NOMO-1 treated with DMSO at 0.1 percent for 48 hours (cell line): ENCODE measurements around the gene RXFP2.

Experiments used
- DNase-seq: peaks from one replicate; lab custom pipeline; 2025; ENCODE audit not compliant: unreplicated experiment; lab: John Stamatoyannopoulos, UW

RXFP2 gene

DNA sequence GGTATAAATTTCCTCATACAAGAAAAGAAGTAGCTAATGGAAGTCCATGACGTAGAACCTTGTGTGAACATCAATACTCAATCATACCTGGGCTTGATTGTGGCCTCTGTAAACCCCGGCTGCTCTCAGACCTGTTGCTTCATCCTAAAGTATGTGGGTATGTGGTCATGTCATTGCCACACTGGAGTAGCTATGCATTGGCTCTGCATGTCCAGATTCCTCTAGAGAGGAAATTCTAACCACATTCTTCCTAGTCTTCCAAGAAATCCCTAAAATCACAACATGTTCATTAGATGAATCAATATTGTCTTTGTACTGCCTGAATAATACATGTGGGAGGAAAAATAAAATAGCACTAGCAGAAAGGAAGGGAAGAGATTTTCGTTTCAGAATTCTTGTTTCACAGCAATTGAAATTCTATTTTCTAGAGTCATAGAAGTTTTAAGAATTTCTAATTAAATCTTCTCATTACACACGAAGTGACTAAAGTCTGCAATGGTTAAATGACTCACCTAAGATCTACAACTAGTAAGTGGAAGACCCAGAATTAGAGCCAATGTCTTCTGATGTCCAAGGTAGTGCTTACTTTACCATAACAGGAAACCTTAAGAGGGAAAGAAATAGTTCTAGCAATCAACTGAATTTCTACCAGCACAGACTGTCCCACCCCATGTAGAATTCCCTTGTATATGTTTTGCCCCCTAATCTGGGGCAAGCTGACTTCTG, 28.0 kb downstream of the RXFP2 start:
- no peak for DNase-seq

DNA sequence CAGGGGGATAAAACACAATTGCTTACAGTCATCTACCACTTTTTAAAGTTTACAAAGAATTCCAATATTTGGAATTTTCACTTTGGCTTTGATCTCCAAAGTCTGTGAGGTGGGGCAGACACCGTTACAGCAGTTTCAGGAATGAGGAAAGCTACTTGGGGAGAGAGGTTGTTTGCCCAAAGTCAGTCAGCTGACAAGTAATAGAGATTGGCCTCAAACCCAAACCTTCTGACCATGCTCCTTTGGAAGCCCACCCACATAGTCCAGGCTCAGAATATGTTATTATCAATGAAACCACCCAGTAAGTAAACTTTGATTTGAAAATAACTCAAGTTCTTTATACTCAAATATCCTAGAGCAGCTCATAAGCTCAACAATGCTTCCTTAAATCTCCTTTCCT, 29.0 kb downstream of the RXFP2 start:
- DNase-seq, result no peak

DNA sequence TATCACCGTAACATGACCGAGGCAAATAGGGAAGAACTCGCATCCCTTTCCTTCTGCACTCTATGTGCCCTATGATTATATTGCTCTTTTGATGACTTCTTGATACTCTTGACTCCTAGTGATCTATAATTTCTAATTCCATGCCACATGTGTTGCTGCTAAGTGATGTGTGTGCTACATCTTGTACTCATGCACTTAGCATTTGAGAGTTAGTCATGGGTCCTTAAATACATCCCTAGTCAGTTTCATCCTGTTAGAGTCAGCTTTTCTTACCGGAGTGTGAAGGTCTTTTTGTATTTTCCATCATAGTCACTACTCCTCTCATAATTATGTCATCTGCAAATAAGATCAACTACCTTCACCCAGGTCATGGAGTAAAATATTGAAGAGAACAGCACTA, 30.2 kb downstream of the RXFP2 start:
- no peak for DNase-seq

DNA sequence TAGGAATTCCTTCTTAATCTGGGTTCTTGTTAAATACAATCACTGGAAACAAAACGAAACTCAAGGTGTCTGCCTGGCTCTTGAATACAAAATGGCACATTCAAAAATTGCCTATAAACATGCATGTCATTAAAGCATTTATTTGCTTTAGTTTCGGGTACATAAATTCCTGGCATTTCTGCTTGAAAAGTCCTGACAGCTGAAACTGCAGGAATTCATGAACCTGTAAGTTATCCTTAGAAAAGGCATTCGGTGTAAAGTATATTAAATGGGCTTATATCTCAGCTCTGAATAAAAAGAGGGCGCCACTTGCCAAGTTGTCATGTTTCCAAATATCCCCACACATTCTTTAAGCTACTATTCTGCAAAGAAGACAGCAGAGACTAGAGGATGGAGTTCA, 32.9 kb downstream of the RXFP2 start:
- DNase-seq, result no peak

DNA sequence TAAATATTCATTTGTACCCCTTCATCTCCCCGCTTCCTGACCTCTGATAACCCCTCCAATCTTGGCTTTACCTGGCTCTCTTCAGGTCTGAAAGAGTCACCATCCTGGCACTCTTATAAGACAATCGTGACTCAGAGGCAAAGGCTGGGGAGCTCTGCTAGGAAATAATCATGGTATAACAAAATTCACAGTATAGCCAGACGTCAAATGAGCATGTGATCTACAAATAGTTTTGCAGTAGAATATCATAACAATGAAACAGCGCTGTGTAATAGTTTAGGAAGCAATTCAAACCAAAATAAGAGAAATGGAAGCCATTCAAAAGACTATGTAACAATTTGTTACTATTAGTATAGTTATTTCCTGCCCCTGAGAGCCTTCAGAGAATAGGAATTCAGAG, 34.2 kb downstream of the RXFP2 start:
- DNase-seq, result no peak

DNA sequence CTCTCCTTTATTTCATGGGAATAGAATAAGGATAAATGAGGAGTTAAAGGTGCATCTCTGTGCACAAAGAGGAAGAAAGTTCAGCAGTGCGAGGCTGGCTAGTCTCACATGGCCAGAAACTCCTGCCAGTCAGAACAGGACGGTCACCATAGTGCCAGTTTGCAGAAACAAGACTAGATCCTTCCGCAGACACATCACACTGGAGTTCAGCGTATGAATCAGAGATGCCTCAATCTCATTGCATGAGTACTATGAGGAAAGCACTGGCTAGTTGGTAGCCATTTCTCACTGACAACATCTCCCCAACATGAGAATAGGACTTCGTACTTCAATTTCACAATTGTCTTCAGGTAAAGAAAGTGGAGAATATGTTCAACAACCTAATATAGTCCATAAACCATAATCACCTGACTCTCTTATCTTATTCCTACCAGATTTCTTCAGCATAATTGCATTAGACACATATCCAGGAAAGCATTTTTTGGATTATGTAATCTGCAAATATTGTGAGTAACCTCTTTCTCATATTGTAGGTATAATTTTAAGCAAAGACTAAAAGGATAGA, 34.9 kb downstream of the RXFP2 start:
- no peak for DNase-seq

DNA sequence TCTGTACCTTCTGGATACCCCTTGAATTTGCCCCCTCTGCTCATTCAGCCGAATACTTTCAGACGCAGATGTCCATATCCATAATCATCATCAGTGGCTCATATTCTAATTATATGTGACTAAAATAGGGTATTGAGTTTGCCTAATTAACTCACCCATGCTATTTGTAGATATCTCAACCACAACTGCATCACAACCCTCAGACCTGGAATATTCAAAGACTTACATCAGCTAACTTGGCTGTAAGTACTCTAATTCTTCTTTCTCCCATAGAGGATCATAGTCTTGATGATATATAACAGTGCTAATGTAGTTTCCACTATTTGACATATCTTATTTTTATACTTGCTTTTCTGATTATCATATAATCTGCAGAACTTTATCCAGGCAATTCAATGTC, 35.8 kb downstream of the RXFP2 start:
- DNase-seq, result no peak

DNA sequence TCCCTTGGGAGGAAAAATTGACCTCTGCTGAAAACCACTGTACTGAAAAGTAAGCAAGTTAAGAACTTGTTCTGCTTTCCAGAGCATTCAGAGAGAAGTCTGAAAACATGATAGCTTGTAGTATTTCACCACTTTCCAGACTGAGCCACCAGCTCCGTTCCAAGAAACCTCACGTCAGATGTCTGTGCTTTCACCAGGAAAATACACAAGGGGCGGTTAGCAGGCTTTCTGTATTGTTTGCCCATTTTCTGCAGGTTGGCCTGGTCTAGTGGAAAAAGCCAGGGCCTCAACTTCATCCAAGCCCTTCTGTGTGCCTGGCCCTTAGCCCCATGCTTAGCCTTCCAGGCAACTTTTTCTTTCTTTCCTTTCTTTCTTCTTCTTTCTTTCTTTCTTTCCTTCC, 36.4 kb downstream of the RXFP2 start:
- DNase-seq, result peak; percentile 10

DNA sequence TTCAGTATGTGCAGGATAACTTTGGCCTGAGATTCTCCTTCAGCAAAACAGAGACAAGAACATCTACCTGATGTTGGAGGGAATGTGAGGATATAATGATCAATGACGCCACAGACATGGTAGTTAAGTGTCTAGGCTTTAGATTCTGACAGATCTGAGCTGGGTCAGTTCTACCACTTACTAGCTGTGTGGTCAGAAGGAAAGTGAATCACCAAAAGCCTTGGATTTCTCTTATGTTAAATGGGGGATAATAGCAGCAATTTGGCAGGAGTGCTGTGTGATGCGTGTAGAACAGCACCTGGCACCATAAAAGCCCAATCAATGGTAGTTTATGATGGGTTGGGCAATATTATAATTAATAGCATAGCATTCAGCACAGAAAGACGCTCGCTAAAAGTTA, 41.7 kb downstream of the RXFP2 start:
- no peak for DNase-seq

DNA sequence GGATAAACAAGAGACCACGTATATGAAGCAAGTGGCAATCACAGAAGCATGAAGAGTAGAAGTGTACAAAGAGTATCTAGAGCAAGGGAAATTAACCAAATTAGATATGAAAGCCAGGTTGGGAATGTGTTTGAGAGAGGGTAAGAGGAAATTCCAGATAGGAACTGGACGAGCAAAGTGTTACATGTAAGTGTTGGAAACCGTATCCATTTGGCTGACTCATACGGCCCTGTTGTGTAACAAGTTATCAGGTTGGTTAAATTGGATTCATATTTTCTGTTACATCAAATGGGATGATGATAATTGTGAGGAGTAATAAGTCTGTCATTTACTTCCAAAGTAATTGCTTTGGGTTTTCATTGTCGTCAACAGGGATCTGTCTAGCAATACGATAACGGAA, 46.7 kb downstream of the RXFP2 start:
- no peak for DNase-seq

DNA sequence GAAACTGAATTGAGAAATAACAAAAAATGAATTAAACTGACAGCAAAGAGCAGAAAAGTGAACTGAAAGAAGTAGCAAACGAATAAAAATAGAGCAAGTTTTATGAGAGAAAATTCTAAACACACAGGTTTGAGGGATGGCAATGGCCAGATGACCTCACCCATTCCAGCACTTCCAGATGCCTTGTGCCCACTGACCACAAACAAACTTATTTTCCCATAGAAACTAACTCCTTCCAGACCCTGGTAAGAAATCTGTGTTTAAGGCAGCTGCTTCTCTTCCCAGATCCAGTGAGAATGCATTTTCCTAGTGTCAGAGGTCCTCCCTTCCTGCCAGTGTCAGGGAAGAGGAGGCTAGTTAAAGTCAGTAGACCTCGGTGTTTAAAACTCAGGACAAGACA, 51.7 kb downstream of the RXFP2 start:
- peak; percentile 58 for DNase-seq

DNA sequence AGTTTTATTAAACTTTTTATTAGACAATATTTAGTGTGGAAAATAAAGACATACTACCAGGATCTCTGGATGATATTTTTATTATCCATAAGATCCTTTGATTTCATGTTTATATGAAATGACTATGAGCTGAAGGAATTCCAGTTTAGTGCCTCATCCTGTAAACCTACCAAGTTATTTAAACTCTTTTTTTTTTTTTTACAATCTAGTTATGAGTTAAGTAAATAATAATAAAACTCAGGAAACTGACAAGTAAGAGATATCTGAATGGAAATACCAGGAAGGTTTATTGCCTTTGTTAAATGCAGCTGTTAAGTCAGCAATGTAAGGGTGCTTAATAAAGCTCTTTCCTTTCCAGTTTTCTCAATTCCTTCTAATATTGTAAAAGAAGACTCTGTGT, 53.9 kb downstream of the RXFP2 start:
- DNase-seq, result no peak

DNA sequence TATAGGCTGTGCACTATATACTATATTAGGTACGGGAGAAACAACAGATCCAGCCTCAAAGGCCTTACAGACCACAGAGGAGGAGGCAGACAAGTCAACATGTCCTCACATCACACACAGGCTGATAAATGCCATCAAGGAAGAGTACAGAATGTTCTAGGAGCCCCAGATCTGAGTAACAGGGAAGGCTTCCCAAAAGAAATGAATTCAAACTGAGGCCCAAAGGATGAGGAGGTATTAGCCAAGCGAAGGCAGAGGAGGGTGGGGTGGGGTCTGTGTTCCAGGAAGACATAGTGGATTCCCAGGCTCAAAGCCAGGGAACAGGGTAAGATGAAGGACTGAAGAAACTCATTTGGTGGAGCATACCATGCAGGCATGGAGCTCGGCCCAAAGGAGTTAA, 55.1 kb downstream of the RXFP2 start:
- DNase-seq, result no peak

DNA sequence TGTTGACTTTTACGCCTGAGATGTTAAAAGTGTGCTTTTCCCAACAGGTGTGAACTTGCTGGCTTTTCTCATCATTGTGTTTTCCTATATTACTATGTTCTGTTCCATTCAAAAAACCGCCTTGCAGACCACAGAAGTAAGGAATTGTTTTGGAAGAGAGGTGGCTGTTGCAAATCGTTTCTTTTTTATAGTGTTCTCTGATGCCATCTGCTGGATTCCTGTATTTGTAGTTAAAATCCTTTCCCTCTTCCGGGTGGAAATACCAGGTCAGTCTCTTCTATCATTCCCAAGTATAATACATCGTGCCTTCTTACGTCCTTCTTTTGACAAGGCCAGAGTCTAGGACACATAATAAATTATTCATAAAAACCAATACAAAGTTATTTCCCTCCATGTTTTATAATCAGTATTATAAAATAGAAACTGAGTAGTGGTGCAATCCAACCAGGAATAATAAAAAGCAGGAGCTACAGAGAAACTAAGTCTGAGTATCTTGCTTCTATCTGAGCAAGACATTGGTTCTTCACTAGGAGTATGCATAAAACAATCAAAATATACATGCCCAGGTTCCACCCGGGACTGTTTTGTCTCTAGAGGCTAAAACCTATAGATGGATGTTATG, 57.9 kb downstream of the RXFP2 start:
- DNase-seq, result no peak

DNA sequence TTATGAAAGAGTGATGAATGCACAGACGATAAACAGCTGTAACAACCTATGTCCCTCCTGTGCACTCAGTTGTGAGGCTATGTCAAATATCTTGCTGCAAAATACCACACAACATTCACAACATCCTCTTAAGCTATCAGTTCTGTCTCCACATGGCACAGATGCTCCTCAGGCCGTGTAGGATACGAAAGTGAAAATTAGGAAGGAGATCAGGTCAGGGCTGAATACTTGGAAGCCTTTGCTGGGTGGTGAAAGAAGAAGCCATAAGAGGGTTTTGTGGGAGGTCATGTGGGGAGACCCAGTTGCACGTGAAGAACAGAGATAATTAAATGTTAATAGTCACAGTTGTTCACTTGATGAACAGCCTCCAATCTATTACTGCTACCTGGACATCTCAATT, 58.9 kb downstream of the RXFP2 start:
- DNase-seq, result peak; percentile 90

DNA sequence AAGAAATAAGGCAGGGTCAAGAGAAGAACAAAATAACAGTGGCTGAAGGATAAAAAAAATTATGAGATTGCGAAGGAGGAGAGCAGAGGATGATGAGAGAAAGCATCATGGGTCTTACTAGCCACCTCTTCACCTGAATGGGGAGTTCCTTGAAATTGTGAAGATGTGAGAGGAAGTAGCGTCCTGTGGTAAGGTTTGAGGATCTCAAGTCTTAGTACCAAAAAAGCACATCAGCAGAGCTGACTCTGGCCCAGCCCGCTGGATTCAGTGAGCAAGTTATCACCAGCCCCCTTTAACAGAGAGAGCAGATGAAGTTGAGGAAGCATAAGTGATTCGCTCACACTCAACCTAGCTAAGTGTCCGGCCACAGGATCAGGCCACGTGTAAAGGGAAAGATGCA, 61.8 kb downstream of the RXFP2 start:
- DNase-seq, result peak; percentile 38

DNA sequence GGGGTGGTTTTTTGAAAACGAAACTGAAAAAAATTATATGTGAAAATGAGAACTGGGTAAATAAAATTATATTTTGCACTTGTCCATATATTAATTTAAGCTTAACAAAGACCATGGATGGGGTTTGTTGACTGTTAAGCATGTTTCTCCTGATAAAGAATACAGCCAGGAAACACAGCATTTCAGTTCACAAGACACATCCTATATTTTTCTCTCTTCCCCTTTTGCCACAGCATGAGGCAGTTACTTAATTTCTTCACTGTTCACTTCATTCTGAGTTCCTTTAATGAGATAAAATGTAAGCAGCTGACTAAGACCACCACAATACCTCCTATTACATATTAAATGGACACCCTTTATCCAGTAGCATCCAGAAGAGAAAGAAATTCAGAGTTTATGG, 64.0 kb downstream of the RXFP2 start:
- DNase-seq, result peak; percentile 93

DNA sequence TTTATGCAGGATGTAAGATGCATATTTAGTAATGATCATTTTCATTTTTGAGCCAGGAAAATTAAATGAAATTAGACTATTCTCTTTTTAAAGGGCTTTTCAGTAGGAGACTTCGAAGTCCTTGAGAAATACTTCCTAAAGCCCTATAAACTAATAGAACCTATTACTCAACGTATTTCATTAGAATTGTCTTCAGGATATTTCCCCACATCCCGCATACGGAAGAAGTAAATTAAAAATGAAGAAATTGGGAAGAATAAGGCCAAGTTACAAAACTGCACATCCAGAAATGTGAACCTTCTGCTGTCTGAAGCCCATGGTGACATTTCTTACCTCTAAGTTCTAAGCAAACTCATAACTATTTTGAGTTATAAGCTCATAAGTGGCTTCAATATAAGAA, 66.5 kb downstream of the RXFP2 start:
- peak; percentile 78 for DNase-seq

DNA sequence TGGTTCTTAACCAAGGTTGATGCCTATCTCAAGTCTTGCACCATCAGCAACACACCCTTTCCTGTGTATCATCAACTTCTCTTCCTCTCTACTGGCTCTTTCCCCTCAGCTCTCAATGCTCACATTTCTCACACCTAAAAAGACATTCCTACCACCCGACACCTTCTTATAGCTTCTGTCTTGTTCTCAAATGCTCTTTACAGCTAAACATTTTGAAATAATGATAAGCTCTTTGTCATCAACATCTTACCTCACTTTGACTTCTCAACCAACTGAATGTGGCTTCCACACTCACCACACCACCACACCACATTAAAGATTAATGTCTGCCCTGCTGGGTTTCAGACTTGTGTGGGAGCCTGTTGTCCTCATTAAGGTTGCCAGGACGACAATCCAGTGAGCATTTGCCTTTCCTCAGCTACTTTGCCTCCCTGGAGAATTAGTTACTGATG, 67.8 kb downstream of the RXFP2 start:
- DNase-seq, result peak; percentile 93

DNA sequence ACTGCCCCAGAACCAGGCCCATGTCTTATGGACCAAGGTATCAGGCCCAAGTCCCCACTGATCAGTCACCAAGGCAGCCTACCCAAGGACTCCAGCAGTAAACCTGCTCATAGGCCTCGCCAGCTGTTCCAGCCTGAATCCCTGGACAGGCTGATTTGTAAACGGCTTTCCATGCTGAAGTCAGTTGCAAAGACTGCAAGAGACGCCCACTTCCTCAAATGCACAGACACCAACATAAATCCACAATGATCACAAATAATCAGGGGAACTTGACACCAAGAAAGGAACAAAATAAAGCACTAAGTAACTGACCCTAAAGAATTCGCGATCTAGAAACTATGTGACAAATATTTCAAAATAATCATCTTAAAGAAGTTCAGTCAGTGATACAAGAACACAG, 75.2 kb downstream of the RXFP2 start:
- peak; percentile 96 for DNase-seq

DNA sequence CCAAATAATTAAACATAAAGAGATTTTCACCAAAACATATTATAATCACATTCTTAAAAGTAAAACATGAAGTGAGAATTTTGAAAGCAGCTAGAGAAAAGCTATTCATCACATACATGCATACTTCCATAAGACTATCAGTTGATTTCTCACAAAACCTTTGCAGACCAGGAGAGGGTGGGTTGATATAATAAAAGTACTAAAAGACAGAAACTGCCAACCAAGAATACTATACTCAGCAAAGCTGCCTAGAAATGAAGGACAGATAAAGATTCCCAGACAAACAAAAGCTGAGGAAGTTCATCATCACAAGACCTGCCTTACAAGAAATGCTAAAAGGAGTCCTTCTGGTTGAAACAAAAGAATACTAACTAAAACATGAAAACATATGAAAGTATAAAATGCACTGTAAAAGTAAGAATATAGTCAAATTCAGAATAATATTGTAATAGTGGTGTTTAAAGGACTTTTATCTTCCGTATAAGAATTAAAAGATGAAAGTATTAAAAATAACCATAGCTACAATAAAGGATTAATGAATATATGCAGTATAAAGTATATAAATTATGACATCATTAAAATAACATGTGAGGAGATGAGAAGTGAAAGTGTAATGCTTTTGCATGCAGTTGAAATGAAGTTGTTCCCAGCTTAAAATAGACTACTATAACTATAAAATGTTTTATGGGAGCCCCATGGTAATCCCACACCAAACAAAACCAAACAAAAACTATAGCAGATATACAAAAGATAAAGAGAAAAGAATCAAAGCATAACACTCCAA, 76.2 kb downstream of the RXFP2 start:
- DNase-seq, result no peak

DNA sequence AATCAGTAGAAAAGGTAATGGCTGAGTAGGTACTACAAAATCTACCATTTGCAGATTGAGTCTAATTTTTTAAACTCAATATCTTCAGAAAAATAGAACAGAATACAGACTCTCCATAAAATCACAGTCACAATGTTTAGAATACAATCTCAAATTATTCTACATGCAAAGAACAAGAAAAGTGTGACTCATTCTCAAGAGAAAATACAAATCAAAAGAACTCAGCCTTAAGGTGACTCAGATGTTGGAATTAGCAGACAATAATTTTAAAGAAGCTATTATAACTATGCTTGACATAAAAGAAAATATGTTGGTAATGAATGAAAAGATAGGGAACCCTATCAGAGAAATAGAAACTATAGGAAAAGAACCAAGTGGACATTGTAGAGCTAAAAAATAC, 78.9 kb downstream of the RXFP2 start:
- DNase-seq, result no peak
